Neural progenitor cell (in vitro differentiated cells): ENCODE data around the gene DENND4A.

Source experiments
- CTCF ChIP-seq: fragments of 200-600 bp; sonication (generic); IDR thresholded peaks from 2 replicates; pipeline ENCODE4 v1.5.1; 2017; ENCODE audit warnings: antibody characterized with exemption, mild to moderate bottlenecking
- EZH2 ChIP-seq: fragments of 200-600 bp; sonication (generic); IDR thresholded peaks from 2 replicates; pipeline ENCODE4 v1.6.1; 2017; ENCODE audit warnings: antibody characterized with exemption, mild to moderate bottlenecking, moderate library complexity
- EZH2phosphoT487 ChIP-seq: fragments of 200-600 bp; sonication (generic); IDR thresholded peaks from 2 replicates; pipeline ENCODE4 v1.6.1; 2017; ENCODE audit warnings: antibody characterized with exemption

- TF ChIP-seq CTCF: no peak
- TF ChIP-seq EZH2phosphoT487: no peak
- TF ChIP-seq EZH2: no peak
Measured at GRCh38 chr15:65759441-65759840, 32.7 kb downstream of the DENND4A start.
